H1 (cell line): ENCODE measurements around the gene COL9A2. TPM values are rescaled to one million over a fixed set of nuclear protein-coding genes. Genes with fewer than 3 reads are reported as not detected.

ENCODE experiments used
- BACH1 ChIP-seq: IDR thresholded peaks from 2 replicates; pipeline ENCODE4 v1.6.1; 2012; ENCODE audit warnings: low read length, improper control_type of control experiment
- EZH2 ChIP-seq: fragments of 200-600 bp; sonication (generic); IDR thresholded peaks from 2 replicates; pipeline ENCODE4 v1.7.1; 2012; ENCODE audit warnings: low read depth, mild to moderate bottlenecking, moderate library complexity, low read length, inconsistent platforms; ENCODE audit not compliant: severe bottlenecking
- TCF12 ChIP-seq: IDR thresholded peaks from 2 replicates; pipeline ENCODE4 v1.6.1; 2011; ENCODE audit warnings: low read depth, mild to moderate bottlenecking, low read length
- polyA plus RNA-seq, 7 experiments: library from polyadenylated mRNA; depleted of rRNA in 3 of 7; stranded (reverse) in 5 of 7; unstranded in 2 of 7; fragments of >200 nt in 5 of 7; fragments of 200-250 nt in 2 of 7; gene quantifications; 1 replicate in 5 of 7; 2 replicates in 1 of 7; 4 replicates in 1 of 7; pipeline versions ENCODE4 v1.2.1 to v1.2.3, GENCODE V29; 2011 to 2013; ENCODE audit warnings: missing spikeins in 2 of 7, mixed read lengths in 2 of 7
- total RNA-seq: library from RNA; stranded (reverse); fragmentation: NEBNext Ultra II Directional; extraction: Animal tissue kit (Norgen Biotek cat#: 25700); gene quantifications from 2 replicates; pipeline ENCODE4 v1.2.1, GENCODE V29; 2021

Gene COL9A2
- total and polyA plus RNA-seq, 2 of the 8 experiments (the other 6 are each of a cell fraction or from before 2014, with no cell fraction given), result 3.2 to 3.3 TPM

DNA sequence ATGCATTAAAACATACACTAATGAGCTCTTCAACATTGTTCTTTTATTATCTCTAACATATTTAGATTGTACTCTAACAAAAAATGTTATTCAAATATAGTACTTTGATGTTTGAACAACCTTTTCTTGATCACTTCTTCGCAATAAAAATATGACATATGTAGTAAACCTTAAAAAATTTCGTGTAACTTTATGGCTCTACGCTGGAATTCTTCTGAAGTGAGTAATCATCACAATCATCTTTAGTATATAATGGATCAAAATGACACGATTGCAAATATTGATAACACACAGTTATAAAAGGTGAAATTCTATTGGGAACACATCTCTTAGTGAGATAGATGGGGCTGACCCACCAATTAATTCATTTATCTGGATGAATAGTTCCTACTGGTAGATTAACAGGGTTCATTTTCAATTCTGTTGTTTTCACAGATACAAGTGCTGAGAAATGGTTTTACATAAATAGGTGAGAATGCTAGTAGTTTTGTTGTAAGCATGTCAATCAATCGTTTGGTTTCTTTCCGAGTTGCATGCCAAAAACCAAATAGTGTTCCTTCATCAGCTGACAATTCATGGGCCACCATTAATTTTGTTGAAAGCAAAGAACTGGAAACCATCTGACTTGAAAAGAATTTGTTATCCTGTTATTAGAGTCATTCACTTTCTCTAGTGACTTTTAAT lies 60.5 kb downstream of the COL9A2 start (continued):
- TF ChIP-seq EZH2, result no peak
- TF ChIP-seq TCF12, result no peak
- TF ChIP-seq BACH1, result no peak
